ENCODE measurements around the gene KRT71.
A peak's percentile ranks its signal among the peaks of the same experiment; 100 is the strongest.

The KRT71 gene

DNA sequence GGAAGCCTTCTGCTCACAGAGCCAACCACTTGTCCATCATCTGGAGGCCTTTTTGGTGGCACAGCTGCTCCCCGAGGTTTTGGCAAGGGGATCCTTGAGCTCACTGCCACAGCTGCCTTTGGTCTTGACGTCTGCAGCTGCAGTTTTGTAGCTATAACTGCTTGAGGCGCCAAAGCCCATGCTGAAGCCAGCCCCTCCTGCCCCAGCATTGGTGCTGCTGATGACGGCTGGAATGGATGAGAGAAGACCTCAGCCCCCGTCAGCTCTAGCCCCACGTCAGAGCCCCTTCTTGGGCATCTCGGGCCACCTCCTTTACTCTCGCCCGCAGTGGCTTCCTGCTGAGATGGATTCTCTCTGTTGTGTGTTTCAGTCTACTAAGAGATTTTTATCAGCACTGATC, 33.0 kb upstream of the KRT71 start:
- no peak overlapping the region for H3K4me3 ChIP-seq (ENCODE audit: low read depth, low read length)
- no peak for DNase-seq (ENCODE audit: low read depth)
- TF ChIP-seq, protein P1, sequence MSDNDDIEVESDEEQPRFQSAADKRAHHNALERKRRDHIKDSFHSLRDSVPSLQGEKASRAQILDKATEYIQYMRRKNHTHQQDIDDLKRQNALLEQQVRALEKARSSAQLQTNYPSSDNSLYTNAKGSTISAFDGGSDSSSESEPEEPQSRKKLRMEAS (IDR thresholded peaks at IDR 0.05; ENCODE audit: low read depth, low read length), result no peak
- TF ChIP-seq MYC (IDR thresholded peaks at IDR 0.05; ENCODE audit: low read depth, low read length), result no peak
- TF ChIP-seq, protein P2, sequence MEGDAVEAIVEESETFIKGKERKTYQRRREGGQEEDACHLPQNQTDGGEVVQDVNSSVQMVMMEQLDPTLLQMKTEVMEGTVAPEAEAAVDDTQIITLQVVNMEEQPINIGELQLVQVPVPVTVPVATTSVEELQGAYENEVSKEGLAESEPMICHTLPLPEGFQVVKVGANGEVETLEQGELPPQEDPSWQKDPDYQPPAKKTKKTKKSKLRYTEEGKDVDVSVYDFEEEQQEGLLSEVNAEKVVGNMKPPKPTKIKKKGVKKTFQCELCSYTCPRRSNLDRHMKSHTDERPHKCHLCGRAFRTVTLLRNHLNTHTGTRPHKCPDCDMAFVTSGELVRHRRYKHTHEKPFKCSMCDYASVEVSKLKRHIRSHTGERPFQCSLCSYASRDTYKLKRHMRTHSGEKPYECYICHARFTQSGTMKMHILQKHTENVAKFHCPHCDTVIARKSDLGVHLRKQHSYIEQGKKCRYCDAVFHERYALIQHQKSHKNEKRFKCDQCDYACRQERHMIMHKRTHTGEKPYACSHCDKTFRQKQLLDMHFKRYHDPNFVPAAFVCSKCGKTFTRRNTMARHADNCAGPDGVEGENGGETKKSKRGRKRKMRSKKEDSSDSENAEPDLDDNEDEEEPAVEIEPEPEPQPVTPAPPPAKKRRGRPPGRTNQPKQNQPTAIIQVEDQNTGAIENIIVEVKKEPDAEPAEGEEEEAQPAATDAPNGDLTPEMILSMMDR (IDR thresholded peaks at IDR 0.05; ENCODE audit: low read depth, low read length), result no peak
- no peak for TF ChIP-seq POLR2A (IDR thresholded peaks at IDR 0.05; ENCODE audit: extremely low read depth, insufficient read length)

DNA sequence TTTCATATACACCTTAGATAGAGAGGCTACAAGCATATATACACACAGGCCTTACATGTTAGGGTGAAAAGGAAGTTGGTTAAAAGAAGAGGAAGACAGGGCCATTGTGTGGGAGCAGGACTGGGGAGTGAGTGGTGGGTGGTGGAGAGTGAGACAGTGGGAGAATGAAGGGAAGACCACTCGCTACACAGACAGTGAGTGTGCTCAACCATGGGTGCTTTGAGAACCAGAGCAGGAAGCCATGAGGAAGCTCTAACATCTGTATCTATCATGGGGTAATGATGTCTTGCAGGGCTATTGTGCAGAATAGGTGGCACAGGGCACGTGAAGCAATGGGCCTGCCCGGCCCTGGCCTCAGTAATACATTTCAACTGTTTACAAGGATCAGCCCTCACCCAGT, 32.1 kb upstream of the KRT71 start:
- no peak overlapping the region for H3K4me3 ChIP-seq (ENCODE audit: low read depth, low read length)
- TF ChIP-seq, protein P1 (IDR thresholded peaks at IDR 0.05; ENCODE audit: low read depth, low read length), result no peak
- no peak for TF ChIP-seq MYC (IDR thresholded peaks at IDR 0.05; ENCODE audit: low read depth, low read length)
- no peak for DNase-seq (ENCODE audit: low read depth)

DNA sequence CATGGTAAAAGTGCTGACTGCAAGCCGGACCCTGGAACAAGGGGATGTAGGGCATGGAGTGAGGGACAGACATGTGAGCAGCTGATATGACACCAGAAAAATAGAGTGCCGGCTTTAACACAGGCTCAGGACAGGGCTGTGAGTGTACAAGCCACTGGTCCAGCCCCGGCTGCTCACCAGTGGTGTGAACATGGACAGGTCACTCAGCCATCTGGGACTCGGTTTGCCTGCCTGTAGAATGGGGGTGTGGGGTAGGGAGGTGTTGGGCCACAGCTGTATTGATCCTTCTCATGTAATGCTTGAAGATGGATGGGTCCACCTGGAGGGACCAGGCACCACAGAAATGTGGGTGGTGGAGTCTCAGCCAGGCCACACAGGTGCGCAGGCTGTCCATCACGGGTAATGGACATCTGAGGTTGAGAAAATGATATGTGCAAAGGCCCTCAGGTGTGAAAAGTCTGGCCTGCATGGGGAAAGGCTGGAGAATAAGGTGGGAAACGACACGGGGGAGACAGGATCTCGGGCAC, 31.3 kb upstream of the KRT71 start:
- DNase-seq (ENCODE audit: low read depth), result no peak
- no peak overlapping the region for H3K4me3 ChIP-seq (ENCODE audit: low read depth, low read length)
- TF ChIP-seq, protein P2 (IDR thresholded peaks at IDR 0.05; ENCODE audit: low read depth, low read length), result no peak

DNA sequence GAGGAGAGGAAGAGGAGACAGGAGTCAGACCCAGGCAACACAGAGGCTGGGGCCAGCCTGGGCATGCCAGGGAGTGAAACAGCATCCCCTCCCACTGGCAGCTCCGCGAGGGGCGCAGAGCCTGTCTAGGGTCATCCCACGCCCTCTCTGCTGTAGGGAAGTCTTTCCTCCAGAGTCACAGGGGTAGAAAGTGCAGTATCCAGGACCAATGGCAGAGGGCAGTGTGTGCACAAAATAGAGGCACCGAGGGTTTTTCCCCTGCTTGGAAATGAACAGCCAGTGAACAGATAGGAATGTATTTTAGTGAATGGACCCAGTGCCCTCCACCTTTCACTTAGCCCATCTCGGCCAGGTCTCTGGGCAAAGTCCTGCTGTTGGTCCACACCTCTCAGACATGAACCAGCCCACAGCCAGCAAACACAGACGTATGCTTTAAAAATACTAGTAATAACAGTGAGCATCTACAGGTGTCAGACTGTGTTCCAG, 30.1 kb upstream of the KRT71 start:
- peak; percentile 61 for DNase-seq (ENCODE audit: low read depth)
- no peak overlapping the region for H3K4me3 ChIP-seq (ENCODE audit: low read depth, low read length)
- TF ChIP-seq, protein P1 (IDR thresholded peaks at IDR 0.05; ENCODE audit: low read depth, low read length), result 0 out of 2 replicates have a peak, but pooled peaks have one; percentile 19
- TF ChIP-seq, protein P2 (IDR thresholded peaks at IDR 0.05; ENCODE audit: low read depth, low read length), result peak; percentile 79
- TF ChIP-seq POLR2A (IDR thresholded peaks at IDR 0.05; ENCODE audit: extremely low read depth, insufficient read length), result no peak
- TF ChIP-seq MYC (IDR thresholded peaks at IDR 0.05; ENCODE audit: low read depth, low read length), result no peak

DNA sequence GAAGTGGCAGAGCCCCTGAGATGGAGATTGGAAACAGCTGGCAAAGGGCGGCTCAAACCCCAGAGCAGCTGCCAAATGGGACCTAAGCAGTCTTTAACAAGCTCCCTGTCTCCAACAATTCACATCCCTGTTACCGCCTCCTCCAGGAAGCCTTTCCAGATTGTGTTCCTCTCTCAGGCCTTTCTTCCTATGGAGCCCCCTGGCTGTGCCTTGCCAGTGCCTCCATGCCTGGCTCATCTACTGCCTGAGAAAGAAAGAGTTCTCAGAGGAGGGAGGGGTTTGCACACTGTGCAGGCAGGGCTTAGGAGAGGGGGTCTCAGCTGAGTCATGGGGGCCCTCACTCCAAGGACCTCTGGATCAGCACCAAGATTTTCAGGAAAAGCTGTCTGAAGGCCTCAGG, 29.5 kb upstream of the KRT71 start:
- TF ChIP-seq MYC (IDR thresholded peaks at IDR 0.05; ENCODE audit: low read depth, low read length) (no peak), POLR2A (IDR thresholded peaks at IDR 0.05; ENCODE audit: extremely low read depth, insufficient read length) (no peak)
- TF ChIP-seq, protein P1 (IDR thresholded peaks at IDR 0.05; ENCODE audit: low read depth, low read length), result no peak
- TF ChIP-seq, protein P2 (IDR thresholded peaks at IDR 0.05; ENCODE audit: low read depth, low read length), result no peak
- no peak for DNase-seq (ENCODE audit: low read depth)
- H3K4me3 ChIP-seq (ENCODE audit: low read depth, low read length), result no peak overlapping the region

DNA sequence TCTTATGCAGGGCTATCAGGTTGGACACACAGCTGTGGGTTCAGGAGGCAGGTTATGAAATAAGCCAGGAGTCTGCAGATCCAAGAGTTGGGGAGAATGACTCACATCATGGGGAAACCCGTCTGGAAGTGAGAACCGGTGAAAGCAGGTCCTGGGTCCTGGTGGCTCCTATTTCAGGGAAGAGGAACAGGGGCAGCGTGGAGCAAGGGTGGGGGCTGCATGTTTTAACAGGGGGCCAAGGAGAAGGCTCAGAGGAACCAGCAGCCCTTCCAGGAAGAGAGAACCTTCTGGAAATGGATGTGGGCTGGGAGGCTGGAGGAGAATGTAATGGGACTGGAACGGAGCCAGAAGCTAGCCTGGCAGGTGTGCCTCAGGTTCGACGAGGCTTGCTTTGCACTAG, 28.5 kb upstream of the KRT71 start:
- no peak overlapping the region for H3K4me3 ChIP-seq (ENCODE audit: low read depth, low read length)
- no peak for DNase-seq (ENCODE audit: low read depth)
- TF ChIP-seq, protein P2 (IDR thresholded peaks at IDR 0.05; ENCODE audit: low read depth, low read length), result no peak
- TF ChIP-seq, protein P1 (IDR thresholded peaks at IDR 0.05; ENCODE audit: low read depth, low read length), result no peak
- TF ChIP-seq MYC (IDR thresholded peaks at IDR 0.05; ENCODE audit: low read depth, low read length) (no peak), POLR2A (IDR thresholded peaks at IDR 0.05; ENCODE audit: extremely low read depth, insufficient read length) (no peak)
